Uterus (tissue), 2 donors: ENCODE data around the gene ATP10A.

ENCODE experiments used
- CTCF ChIP-seq, 4 experiments: fragments of 200-600 bp in 2 of 4; fragments of 450-650 bp in 2 of 4; sonication (generic) in 2 of 4; IDR thresholded peaks; one replicate each; pipeline ENCODE4 v1.5.1; 2016 to 2019; ENCODE audit warnings: antibody characterized with exemption in 4 of 4, mild to moderate bottlenecking in 2 of 4, moderate library complexity in 1 of 4
- POLR2A ChIP-seq, 2 donors: fragments of 450-650 bp; IDR thresholded peaks; one replicate each; pipeline ENCODE4 v1.6.1; 2016; ENCODE audit warnings: antibody characterized with exemption in 2 of 2, mild to moderate bottlenecking in 1 of 2, moderate library complexity in 1 of 2

GRCh38 chr15:25780479-25781255, 82.5 kb downstream of the ATP10A start:
- TF ChIP-seq CTCF (IDR thresholded peaks at IDR 0.05), result no peak
- no peak for TF ChIP-seq POLR2A (IDR thresholded peaks at IDR 0.05)
